Measurements from ENCODE around the gene TAF9B.
"Not testable (repeated sequence)": the region's sequence is repeated elsewhere in the genome, so short reads cannot be mapped to it uniquely, and the experiment has no call there.

Gene TAF9B

GRCh38 chrX:78139160-78140123 is at the start of gene TAF9B:
TAF9B (minus strand) TSS chrX:78139650; CDS start chrX:78139611, 39 bp downstream.
- TF ChIP-seq FOXA1 (IDR thresholded peaks at IDR 0.05) (no peak), NFRKB (IDR thresholded peaks at IDR 0.05) (peak; percentile 44; the same call in 1 of the 2 replicates), L3MBTL2 (conservative IDR thresholded peaks at IDR 0.05) (peak; percentile 28; the same call in 1 of the 2 replicates)
- POLR2A ChIA-PET = interaction anchor here (0.6 to 1.5 kb wide), 9 partner anchors 9 to 244 kb away, joined by 3 to 8 read pairs (median 3); partner anchors contain the start of gene MAGT1
- peak; percentile 88 for DNase-seq (ENCODE audit: extremely low spot score)
- CTCF ChIA-PET = no interaction called here

- ChIA-PET POLR2A (no interaction called here), CTCF (no interaction called here)
- no peak for DNase-seq (ENCODE audit: extremely low spot score)
- TF ChIP-seq LEF1 (IDR thresholded peaks at IDR 0.05; ENCODE audit: borderline replicate concordance) = no peak
- TF ChIP-seq ELF4 (IDR thresholded peaks at IDR 0.05) = no peak
- TF ChIP-seq L3MBTL2 (conservative IDR thresholded peaks at IDR 0.05) = no peak
- TF ChIP-seq SP1 (IDR thresholded peaks at IDR 0.05) = no peak
- no peak for TF ChIP-seq BHLHE40 (IDR thresholded peaks at IDR 0.05; ENCODE audit: borderline replicate concordance)
- no peak for TF ChIP-seq ARNT (IDR thresholded peaks at IDR 0.05)
- no peak for TF ChIP-seq FOXK2 (IDR thresholded peaks at IDR 0.05)
- TF ChIP-seq NFRKB (IDR thresholded peaks at IDR 0.05) = no peak
Measured at GRCh38 chrX:78182881-78183280, 43.4 kb upstream of the TAF9B start.

- TF ChIP-seq ELF4 (IDR thresholded peaks at IDR 0.05) = no peak
- TF ChIP-seq ARNT (IDR thresholded peaks at IDR 0.05) = no peak
- no peak for TF ChIP-seq LEF1 (IDR thresholded peaks at IDR 0.05; ENCODE audit: borderline replicate concordance)
- no peak for TF ChIP-seq CTBP1 (IDR thresholded peaks at IDR 0.05; ENCODE audit: borderline replicate concordance)
- TF ChIP-seq ZNF384 (IDR thresholded peaks at IDR 0.05) = no peak
- CTCF ChIA-PET = no interaction called here
- no peak for DNase-seq (ENCODE audit: extremely low spot score)
- POLR2A ChIA-PET = no interaction called here
Measured at GRCh38 chrX:78181307-78181706, 41.9 kb upstream of the TAF9B start.

GRCh38 chrX:78168065-78168464 is 28.6 kb upstream of the TAF9B start:
- TF ChIP-seq PKNOX1 (IDR thresholded peaks at IDR 0.05) (no peak), SUZ12 (IDR thresholded peaks at IDR 0.05) (no peak), HDGF (IDR thresholded peaks at IDR 0.05; ENCODE audit: borderline replicate concordance) (no peak), NFRKB (IDR thresholded peaks at IDR 0.05) (no peak), FOXK2 (IDR thresholded peaks at IDR 0.05) (no peak), ELF4 (IDR thresholded peaks at IDR 0.05) (no peak), CTBP1 (IDR thresholded peaks at IDR 0.05; ENCODE audit: borderline replicate concordance) (no peak), TARDBP (IDR thresholded peaks at IDR 0.05) (no peak), ZNF384 (IDR thresholded peaks at IDR 0.05) (no peak), FOXA1 (IDR thresholded peaks at IDR 0.05) (no peak), LEF1 (IDR thresholded peaks at IDR 0.05; ENCODE audit: borderline replicate concordance) (no peak), SP1 (IDR thresholded peaks at IDR 0.05) (no peak), L3MBTL2 (conservative IDR thresholded peaks at IDR 0.05) (no peak), FOXM1 (IDR thresholded peaks at IDR 0.05; ENCODE audit: borderline replicate concordance) (no peak)
- no peak for DNase-seq (ENCODE audit: extremely low spot score)
- POLR2A ChIA-PET = no interaction called here
- CTCF ChIA-PET = no interaction called here

- no peak for TF ChIP-seq CTBP1 (IDR thresholded peaks at IDR 0.05; ENCODE audit: borderline replicate concordance)
- no peak for TF ChIP-seq HDGF (IDR thresholded peaks at IDR 0.05; ENCODE audit: borderline replicate concordance)
- no peak for TF ChIP-seq PKNOX1 (IDR thresholded peaks at IDR 0.05)
- TF ChIP-seq L3MBTL2 (conservative IDR thresholded peaks at IDR 0.05) = no peak
- TF ChIP-seq NFRKB (IDR thresholded peaks at IDR 0.05) = no peak
- TF ChIP-seq ARNT (IDR thresholded peaks at IDR 0.05) = no peak
- no peak for TF ChIP-seq FOXK2 (IDR thresholded peaks at IDR 0.05)
- no peak for TF ChIP-seq TARDBP (IDR thresholded peaks at IDR 0.05)
- TF ChIP-seq BHLHE40 (IDR thresholded peaks at IDR 0.05; ENCODE audit: borderline replicate concordance) = no peak
- TF ChIP-seq SP1 (IDR thresholded peaks at IDR 0.05) = no peak
- no peak for TF ChIP-seq FOXM1 (IDR thresholded peaks at IDR 0.05; ENCODE audit: borderline replicate concordance)
- no peak for TF ChIP-seq SUZ12 (IDR thresholded peaks at IDR 0.05)
- no peak for TF ChIP-seq FOXA1 (IDR thresholded peaks at IDR 0.05)
- TF ChIP-seq ZNF384 (IDR thresholded peaks at IDR 0.05) = no peak
- TF ChIP-seq LEF1 (IDR thresholded peaks at IDR 0.05; ENCODE audit: borderline replicate concordance) = no peak
- TF ChIP-seq ELF4 (IDR thresholded peaks at IDR 0.05) = no peak
- ChIA-PET POLR2A (no interaction called here), CTCF (no interaction called here)
- no peak for DNase-seq (ENCODE audit: extremely low spot score)
Measured at GRCh38 chrX:78165425-78165824, 26.0 kb upstream of the TAF9B start.

GRCh38 chrX:78163175-78163574 is 23.7 kb upstream of the TAF9B start:
- CTCF ChIA-PET; DNase-seq (ENCODE audit: extremely low spot score); POLR2A ChIA-PET: not testable (repeated sequence)

GRCh38 chrX:78160711-78161110 is 21.3 kb upstream of the TAF9B start:
- CTCF ChIA-PET; POLR2A ChIA-PET; DNase-seq (ENCODE audit: extremely low spot score): not testable (repeated sequence)

- DNase-seq (ENCODE audit: extremely low spot score); CTCF ChIA-PET; POLR2A ChIA-PET: not testable (repeated sequence)
Measured at GRCh38 chrX:78157846-78158245, 18.4 kb upstream of the TAF9B start.

- CTCF ChIA-PET; POLR2A ChIA-PET; DNase-seq (ENCODE audit: extremely low spot score): not testable (repeated sequence)
Measured at GRCh38 chrX:78157373-78157772, 17.9 kb upstream of the TAF9B start.

GRCh38 chrX:78147002-78147540 is 7.6 kb upstream of the TAF9B start:
- POLR2A ChIA-PET; DNase-seq (ENCODE audit: extremely low spot score); CTCF ChIA-PET: not testable (repeated sequence)
